SJCRH30 (cell line): Measurements from ENCODE around the gene KHSRP. TPM values are rescaled to one million over a fixed set of nuclear protein-coding genes. Genes with fewer than 3 reads are reported as not detected.
"Not testable (repeated sequence)": the region's sequence is repeated elsewhere in the genome, so short reads cannot be mapped to it uniquely, and the experiment has no call there.

Experiments used
- DNase-seq, 2 experiments: peaks; one replicate each; pipeline ENCODE4 v3.0.0-alpha.2; 2015 to 2020
- H3K27ac ChIP-seq: fragments of 250-450 bp; sonication (Bioruptor Pico); 2 replicates; pipeline ENCODE4 v1.5.1; 2020; ENCODE audit warnings: mild to moderate bottlenecking, moderate library complexity
- H3K27me3 ChIP-seq: fragments of 250-450 bp; sonication (Bioruptor Pico); 2 replicates; pipeline ENCODE4 v1.5.1; 2020; ENCODE audit warnings: mild to moderate bottlenecking, moderate library complexity
- H3K36me3 ChIP-seq: fragments of 250-450 bp; sonication (Bioruptor Pico); 2 replicates; pipeline ENCODE4 v1.5.1; 2020; ENCODE audit warnings: mild to moderate bottlenecking, moderate library complexity
- H3K4me1 ChIP-seq: fragments of 250-450 bp; sonication (Bioruptor Pico); 2 replicates; pipeline ENCODE4 v1.5.1; 2020; ENCODE audit warnings: mild to moderate bottlenecking, moderate library complexity
- H3K4me3 ChIP-seq: fragments of 250-450 bp; sonication (Bioruptor Pico); 2 replicates; pipeline ENCODE4 v1.5.1; 2020; ENCODE audit warnings: mild to moderate bottlenecking, moderate library complexity
- H3K9me3 ChIP-seq: fragments of 250-450 bp; sonication (Bioruptor Pico); replicated peaks from 2 replicates; pipeline ENCODE4 v1.5.1; 2020; ENCODE audit warnings: mild to moderate bottlenecking, moderate library complexity
- total RNA-seq: library from RNA; depleted of rRNA; stranded (reverse); fragments of >200 nt; shearing (Covaris generic); gene quantifications from 2 replicates; pipeline ENCODE4 v1.2.3, GENCODE V29; 2014

The KHSRP gene
- total RNA-seq, 1 experiment from 2014 or later = 197 TPM

- no peaks in the 10 kb centered on the region for H3K9me3 ChIP-seq
- DNase-seq = no peak
- H3K36me3 ChIP-seq = peaks cover 75% of the 10 kb centered on the region
Measured at GRCh38 chr19:6416658-6417405, 7.8 kb downstream of the KHSRP start.

GRCh38 chr19:6415591-6416190 is 8.9 kb downstream of the KHSRP start:
- no peak for DNase-seq
- H3K4me1 ChIP-seq = no peaks in the 10 kb centered on the region
- H3K36me3 ChIP-seq = peaks cover 65% of the 10 kb centered on the region
- H3K27ac ChIP-seq = no peak overlapping the region
- no peaks in the 10 kb centered on the region for H3K9me3 ChIP-seq
- H3K4me3 ChIP-seq = no peak overlapping the region
- no peaks in the 10 kb centered on the region for H3K27me3 ChIP-seq

More at GRCh38 chr19:6416658-6417405, 7.8 kb downstream of the KHSRP start:
- Histone ChIP-seq H3K27me3 (no peaks in the 10 kb centered on the region), H3K27ac (no peak overlapping the region), H3K4me1 (no peaks in the 10 kb centered on the region), H3K4me3 (no peak overlapping the region)

GRCh38 chr19:6414793-6415590 is 9.6 kb downstream of the KHSRP start:
- Histone ChIP-seq H3K4me1 (no peaks in the 10 kb centered on the region), H3K36me3 (peaks cover 58% of the 10 kb centered on the region), H3K27ac (no peak overlapping the region), H3K4me3 (no peak overlapping the region), H3K27me3 (no peaks in the 10 kb centered on the region), H3K9me3 (no peaks in the 10 kb centered on the region)
- no peak for DNase-seq

GRCh38 chr19:6413721-6414643 is 10.6 kb downstream of the KHSRP start:
- no peaks in the 10 kb centered on the region for H3K27me3 ChIP-seq
- no peaks in the 10 kb centered on the region for H3K4me1 ChIP-seq
- H3K4me3 ChIP-seq = no peak overlapping the region
- no peak for DNase-seq
- no peak overlapping the region for H3K27ac ChIP-seq
- no peaks in the 10 kb centered on the region for H3K9me3 ChIP-seq
- H3K36me3 ChIP-seq = peaks cover 48% of the 10 kb centered on the region

- DNase-seq = no peak
- Histone ChIP-seq H3K4me3 (no peak overlapping the region), H3K4me1 (no peaks in the 10 kb centered on the region), H3K36me3 (peaks cover 41% of the 10 kb centered on the region), H3K27me3 (no peaks in the 10 kb centered on the region), H3K27ac (no peak overlapping the region), H3K9me3 (no peaks in the 10 kb centered on the region)
Measured at GRCh38 chr19:6413291-6413690, 11.3 kb downstream of the KHSRP start.

GRCh38 chr19:6412447-6413091 is 12.0 kb downstream of the KHSRP start:
- H3K4me3 ChIP-seq = no peak overlapping the region
- no peaks in the 10 kb centered on the region for H3K4me1 ChIP-seq
- peaks cover 34% of the 10 kb centered on the region for H3K36me3 ChIP-seq
- peak in 1 of 2 experiments; percentile 42 for DNase-seq
- H3K27me3 ChIP-seq = no peaks in the 10 kb centered on the region
- no peak overlapping the region for H3K27ac ChIP-seq
- H3K9me3 ChIP-seq = no peaks in the 10 kb centered on the region

GRCh38 chr19:6412061-6412446 is 12.6 kb downstream of the KHSRP start:
- Histone ChIP-seq H3K36me3 (peaks cover 29% of the 10 kb centered on the region), H3K27ac (no peak overlapping the region), H3K4me3 (no peak overlapping the region)

GRCh38 chr19:6409346-6409745 is 15.3 kb downstream of the KHSRP start:
- Histone ChIP-seq H3K27ac (no peak overlapping the region), H3K4me3 (no peak overlapping the region), H3K4me1 (no peaks in the 10 kb centered on the region), H3K9me3 (no peaks in the 10 kb centered on the region), H3K36me3 (peaks cover 7% of the 10 kb centered on the region), H3K27me3 (no peaks in the 10 kb centered on the region)
- DNase-seq = no peak

More at GRCh38 chr19:6412061-6412446, 12.6 kb downstream of the KHSRP start:
- H3K9me3 ChIP-seq = no peaks in the 10 kb centered on the region
- H3K4me1 ChIP-seq = no peaks in the 10 kb centered on the region
- no peak for DNase-seq
- H3K27me3 ChIP-seq = no peaks in the 10 kb centered on the region

- DNase-seq = no peak
- no peaks in the 10 kb centered on the region for H3K36me3 ChIP-seq
- H3K27ac ChIP-seq = no peak overlapping the region
- H3K27me3 ChIP-seq = no peaks in the 10 kb centered on the region
- H3K4me1 ChIP-seq = no peaks in the 10 kb centered on the region
- no peak overlapping the region for H3K4me3 ChIP-seq
- no peaks in the 10 kb centered on the region for H3K9me3 ChIP-seq
Measured at GRCh38 chr19:6406401-6406800, 18.2 kb downstream of the KHSRP start.

- no peak overlapping the region for H3K27ac ChIP-seq
- H3K4me1 ChIP-seq = no peaks in the 10 kb centered on the region
- no peaks in the 10 kb centered on the region for H3K36me3 ChIP-seq
- H3K4me3 ChIP-seq = no peak overlapping the region
- peak in 1 of 2 experiments; percentile 26 for DNase-seq
- no peaks in the 10 kb centered on the region for H3K27me3 ChIP-seq
- H3K9me3 ChIP-seq = no peaks in the 10 kb centered on the region
Measured at GRCh38 chr19:6402837-6403608, 21.6 kb downstream of the KHSRP start.

- no peaks in the 10 kb centered on the region for H3K9me3 ChIP-seq
- H3K27me3 ChIP-seq = no peaks in the 10 kb centered on the region
- no peak for DNase-seq
- H3K27ac ChIP-seq = no peak overlapping the region
- H3K4me3 ChIP-seq = no peak overlapping the region
- H3K4me1 ChIP-seq = no peaks in the 10 kb centered on the region
- H3K36me3 ChIP-seq = no peaks in the 10 kb centered on the region
Measured at GRCh38 chr19:6402058-6402457, 22.6 kb downstream of the KHSRP start.

- not testable (repeated sequence) for H3K27ac ChIP-seq, H3K9me3 ChIP-seq, H3K27me3 ChIP-seq, DNase-seq, H3K4me1 ChIP-seq, H3K4me3 ChIP-seq, H3K36me3 ChIP-seq
Measured at GRCh38 chr19:6400062-6400944, 24.3 kb downstream of the KHSRP start.

- Histone ChIP-seq H3K9me3 (no peaks in the 10 kb centered on the region), H3K4me3 (no peak overlapping the region), H3K27me3 (no peaks in the 10 kb centered on the region), H3K4me1 (no peaks in the 10 kb centered on the region), H3K27ac (no peak overlapping the region), H3K36me3 (no peaks in the 10 kb centered on the region)
- DNase-seq = no peak
Measured at GRCh38 chr19:6396305-6396704, 28.3 kb downstream of the KHSRP start.
